Right lung (tissue), 5 donors: ENCODE measurements around the gene WDR1. TPM values are rescaled to one million over a fixed set of nuclear protein-coding genes. Genes with fewer than 3 reads are reported as not detected.

Experiments used
- polyA plus RNA-seq, 5 donors: library from polyadenylated mRNA; unstranded; fragments of 120-200 nt; gene quantifications; one replicate each; pipeline versions ENCODE4 v1.2.1 to v1.2.3, GENCODE V29; 2013; ENCODE audit warnings: inconsistent platforms in 1 of 5, low replicate concordance in 1 of 5; ENCODE audit not compliant: insufficient read length in 5 of 5, insufficient read depth in 1 of 5

The WDR1 gene
- polyA plus RNA-seq, 5 donors, result 140 to 159 (median 152) TPM

Other genes starting within 250 kb of the WDR1 start
- gene SLC2A9, start 95.3 kb downstream of the WDR1 start, polyA plus RNA-seq, result 1 to 10 TPM; 2.6 to 5.1 (median 3.4) TPM